ENCODE data around the gene ZHX3. TPM values are rescaled to one million over a fixed set of nuclear protein-coding genes. Genes with fewer than 3 reads are reported as not detected.

The ZHX3 gene
- total and polyA plus RNA-seq, 2 of the 13 experiments (the other 11 are each of a cell fraction or from before 2014, with no cell fraction given), result 8.4 to 11.7 TPM

- TF ChIP-seq ZNF552 (CRISPR knock-in tag; IDR thresholded peaks at IDR 0.05; ENCODE audit: borderline replicate concordance) (0 out of 2 replicates have a peak, but pooled peaks have one; percentile 17), ZMYM3 (CRISPR knock-in tag; IDR thresholded peaks at IDR 0.05) (peak; percentile 66; the same call in 1 of the 2 replicates), ZNF234 (CRISPR knock-in tag; conservative IDR thresholded peaks at IDR 0.05) (no peak), MED1 (CRISPR knock-in tag; IDR thresholded peaks at IDR 0.05) (no peak), ZNF367 (CRISPR knock-in tag; IDR thresholded peaks at IDR 0.05; ENCODE audit: borderline replicate concordance) (no peak), NFRKB (IDR thresholded peaks at IDR 0.05) (no peak), ZNF776 (CRISPR knock-in tag; IDR thresholded peaks at IDR 0.05) (0 out of 2 replicates have a peak, but pooled peaks have one; percentile 25), ZNF619 (CRISPR knock-in tag; IDR thresholded peaks at IDR 0.05) (no peak), ZFYVE20 (CRISPR knock-in tag; IDR thresholded peaks at IDR 0.05; ENCODE audit: borderline replicate concordance, low read depth) (no peak), ZNF83 (CRISPR knock-in tag; IDR thresholded peaks at IDR 0.05; ENCODE audit: borderline replicate concordance) (no peak), ONECUT2 (CRISPR knock-in tag; IDR thresholded peaks at IDR 0.05) (no peak), ZFY (CRISPR knock-in tag; IDR thresholded peaks at IDR 0.05) (no peak), ZNF44 (CRISPR knock-in tag; IDR thresholded peaks at IDR 0.05) (no peak), SNAI1 (CRISPR knock-in tag; IDR thresholded peaks at IDR 0.05; ENCODE audit: borderline replicate concordance) (no peak), ZNF556 (CRISPR knock-in tag; IDR thresholded peaks at IDR 0.05; ENCODE audit: borderline replicate concordance) (0 out of 2 replicates have a peak, but pooled peaks have one; percentile 34), ZNF10 (CRISPR knock-in tag; IDR thresholded peaks at IDR 0.05; ENCODE audit: borderline replicate concordance, low read depth) (0 out of 2 replicates have a peak, but pooled peaks have one; percentile 45), MAZ (IDR thresholded peaks at IDR 0.05; ENCODE audit: borderline replicate concordance, low read depth, low read length) (no peak), MAZ (CRISPR knock-in tag; IDR thresholded peaks at IDR 0.05; ENCODE audit: low read depth) (no peak), PHF21A (CRISPR knock-in tag; IDR thresholded peaks at IDR 0.05) (no peak), HDAC2 (CRISPR knock-in tag; IDR thresholded peaks at IDR 0.05) (0 out of 2 replicates have a peak, but pooled peaks have one; percentile 26), NR0B2 (CRISPR knock-in tag; IDR thresholded peaks at IDR 0.05) (0 out of 2 replicates have a peak, but pooled peaks have one; percentile 32)
- TF ChIP-seq, protein P1, sequence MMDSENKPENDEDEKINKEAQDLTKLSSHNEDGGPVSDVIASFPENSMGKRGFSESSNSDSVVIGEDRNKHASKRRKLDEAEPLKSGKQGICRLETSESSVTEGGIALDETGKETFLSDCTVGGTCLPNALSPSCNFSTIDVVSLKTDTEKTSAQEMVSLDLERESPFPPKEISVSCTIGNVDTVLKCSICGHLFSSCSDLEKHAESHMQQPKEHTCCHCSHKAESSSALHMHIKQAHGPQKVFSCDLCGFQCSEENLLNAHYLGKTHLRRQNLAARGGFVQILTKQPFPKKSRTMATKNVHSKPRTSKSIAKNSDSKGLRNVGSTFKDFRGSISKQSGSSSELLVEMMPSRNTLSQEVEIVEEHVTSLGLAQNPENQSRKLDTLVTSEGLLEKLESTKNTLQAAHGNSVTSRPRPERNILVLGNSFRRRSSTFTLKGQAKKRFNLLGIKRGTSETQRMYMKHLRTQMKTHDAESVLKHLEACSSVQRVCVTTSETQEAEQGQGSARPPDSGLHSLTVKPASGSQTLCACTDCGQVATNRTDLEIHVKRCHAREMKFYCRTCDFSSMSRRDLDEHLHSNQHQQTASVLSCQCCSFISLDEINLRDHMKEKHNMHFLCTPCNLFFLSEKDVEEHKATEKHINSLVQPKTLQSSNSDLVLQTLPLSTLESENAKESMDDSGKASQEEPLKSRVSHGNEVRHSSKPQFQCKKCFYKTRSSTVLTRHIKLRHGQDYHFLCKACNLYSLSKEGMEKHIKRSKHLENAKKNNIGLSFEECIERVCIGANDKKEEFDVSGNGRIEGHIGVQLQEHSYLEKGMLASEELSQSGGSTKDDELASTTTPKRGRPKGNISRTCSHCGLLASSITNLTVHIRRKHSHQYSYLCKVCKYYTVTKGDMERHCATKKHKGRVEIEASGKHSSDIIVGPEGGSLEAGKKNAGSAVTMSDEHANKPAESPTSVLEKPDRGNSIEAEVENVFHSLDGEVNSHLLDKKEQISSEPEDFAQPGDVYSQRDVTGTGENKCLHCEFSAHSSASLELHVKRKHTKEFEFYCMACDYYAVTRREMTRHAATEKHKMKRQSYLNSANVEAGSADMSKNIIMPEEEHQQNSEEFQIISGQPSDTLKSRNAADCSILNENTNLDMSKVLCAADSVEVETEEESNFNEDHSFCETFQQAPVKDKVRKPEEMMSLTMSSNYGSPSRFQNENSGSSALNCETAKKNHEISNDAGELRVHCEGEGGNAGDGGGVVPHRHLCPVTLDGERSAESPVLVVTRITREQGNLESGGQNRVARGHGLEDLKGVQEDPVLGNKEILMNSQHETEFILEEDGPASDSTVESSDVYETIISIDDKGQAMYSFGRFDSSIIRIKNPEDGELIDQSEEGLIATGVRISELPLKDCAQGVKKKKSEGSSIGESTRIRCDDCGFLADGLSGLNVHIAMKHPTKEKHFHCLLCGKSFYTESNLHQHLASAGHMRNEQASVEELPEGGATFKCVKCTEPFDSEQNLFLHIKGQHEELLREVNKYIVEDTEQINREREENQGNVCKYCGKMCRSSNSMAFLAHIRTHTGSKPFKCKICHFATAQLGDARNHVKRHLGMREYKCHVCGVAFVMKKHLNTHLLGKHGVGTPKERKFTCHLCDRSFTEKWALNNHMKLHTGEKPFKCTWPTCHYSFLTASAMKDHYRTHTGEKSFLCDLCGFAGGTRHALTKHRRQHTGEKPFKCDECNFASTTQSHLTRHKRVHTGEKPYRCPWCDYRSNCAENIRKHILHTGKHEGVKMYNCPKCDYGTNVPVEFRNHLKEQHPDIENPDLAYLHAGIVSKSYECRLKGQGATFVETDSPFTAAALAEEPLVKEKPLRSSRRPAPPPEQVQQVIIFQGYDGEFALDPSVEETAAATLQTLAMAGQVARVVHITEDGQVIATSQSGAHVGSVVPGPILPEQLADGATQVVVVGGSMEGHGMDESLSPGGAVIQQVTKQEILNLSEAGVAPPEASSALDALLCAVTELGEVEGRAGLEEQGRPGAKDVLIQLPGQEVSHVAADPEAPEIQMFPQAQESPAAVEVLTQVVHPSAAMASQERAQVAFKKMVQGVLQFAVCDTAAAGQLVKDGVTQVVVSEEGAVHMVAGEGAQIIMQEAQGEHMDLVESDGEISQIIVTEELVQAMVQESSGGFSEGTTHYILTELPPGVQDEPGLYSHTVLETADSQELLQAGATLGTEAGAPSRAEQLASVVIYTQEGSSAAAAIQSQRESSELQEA (CRISPR knock-in tag; IDR thresholded peaks at IDR 0.05; ENCODE audit: not compliant biosample characterization), result no peak
Measured at GRCh38 chr20:41152108-41152757, 165.3 kb downstream of the ZHX3 start (continued).
